PC-3 (cell line): Measurements from ENCODE around the gene HBE1. TPM values are rescaled to one million over a fixed set of nuclear protein-coding genes. Genes with fewer than 3 reads are reported as not detected.

Experiments used
- ATAC-seq: fragments of 200-7000 bp; cut with Tn5 transposase; 2 replicates; pipeline ENCODE4 v1.9.1; 2020; ENCODE audit warnings: mild to moderate bottlenecking, moderate library complexity
- BruUV-seq: library from RNA; stranded (reverse); fragments of 400-500 nt; replicated peaks from 2 replicates; lab custom pipeline; 2021; lab: Mats Ljungman, UMichigan
- CTCF ChIA-PET: fragments of 300-600 bp; sonication (Branson Sonifier 250); formaldehyde crosslinking; loops from one replicate; lab custom pipeline; 2022; ENCODE audit warnings: antibody characterized with exemption; lab: Charles Lee
- POLR2A ChIA-PET: fragments of 300-600 bp; sonication (Branson Sonifier 250); formaldehyde crosslinking; loops from one replicate; lab custom pipeline; 2022; ENCODE audit warnings: antibody characterized with exemption; ENCODE audit not compliant: unreplicated experiment; lab: Charles Lee
- DNase-seq: peaks from one replicate; pipeline ENCODE4 v3.0.0-alpha.2; 2015
- H2AFZ ChIP-seq: fragments of 300-600 bp; sonication (generic); 2 replicates; pipeline ENCODE4 v1.6.0; 2016; ENCODE audit warnings: antibody characterized with exemption, low read length
- H3F3A ChIP-seq: fragments of 300-600 bp; sonication (generic); one replicate; pipeline ENCODE4 v1.6.0; 2017; ENCODE audit warnings: antibody characterized with exemption, low read length, control low read depth, mild to moderate bottlenecking; ENCODE audit not compliant: unreplicated experiment
- H3K27ac ChIP-seq: fragments of 300-600 bp; sonication (generic); 2 replicates; pipeline ENCODE4 v1.5.1; 2016; ENCODE audit warnings: mild to moderate bottlenecking, low read length
- H3K27me3 ChIP-seq: fragments of 300-600 bp; sonication (generic); 2 replicates; pipeline ENCODE4 v1.6.1; 2016; ENCODE audit warnings: low read length, mixed read lengths
- H3K36me3 ChIP-seq: fragments of 300-600 bp; sonication (generic); 2 replicates; pipeline ENCODE4 v1.6.1; 2016; ENCODE audit warnings: low read depth, mixed run types, low read length, mixed read lengths
- H3K4me1 ChIP-seq: fragments of 300-600 bp; sonication (generic); 2 replicates; pipeline ENCODE4 v1.5.1; 2016; ENCODE audit warnings: low read length; ENCODE audit not compliant: insufficient read depth
- H3K4me2 ChIP-seq: fragments of 300-600 bp; sonication (generic); 2 replicates; pipeline ENCODE4 v1.6.0; 2016; ENCODE audit warnings: low read length
- H3K4me3 ChIP-seq: fragments of 300-600 bp; sonication (generic); 2 replicates; pipeline ENCODE4 v1.5.1; 2016; ENCODE audit warnings: mild to moderate bottlenecking, low read length, mixed read lengths
- H3K79me2 ChIP-seq: fragments of 300-600 bp; sonication (generic); 2 replicates; pipeline ENCODE4 v1.6.1; 2017; ENCODE audit warnings: low read length, mixed read lengths
- H3K9ac ChIP-seq: fragments of 300-600 bp; sonication (generic); 2 replicates; pipeline ENCODE4 v1.6.0; 2016; ENCODE audit warnings: mild to moderate bottlenecking, low read length
- H3K9me2 ChIP-seq: fragments of 300-600 bp; sonication (generic); replicated peaks from 2 replicates; pipeline ENCODE4 v1.6.1; 2016; ENCODE audit warnings: mixed run types, low read length, mixed read lengths
- H3K9me3 ChIP-seq: fragments of 300-600 bp; sonication (generic); 2 replicates; pipeline ENCODE4 v1.6.1; 2016; ENCODE audit warnings: low read length, mixed read lengths
- H4K20me1 ChIP-seq: fragments of 300-600 bp; sonication (generic); 2 replicates; pipeline ENCODE4 v1.6.1; 2016; ENCODE audit warnings: low read length, mixed read lengths
- EZH2 ChIP-seq: fragments of 300-600 bp; sonication (generic); IDR thresholded peaks from one replicate; pipeline ENCODE4 v1.6.1; 2017; ENCODE audit warnings: antibody characterized with exemption, mild to moderate bottlenecking, low read length; ENCODE audit not compliant: unreplicated experiment
- EZH2phosphoT487 ChIP-seq: fragments of 300-600 bp; sonication (generic); IDR thresholded peaks from 2 replicates; pipeline ENCODE4 v1.6.1; 2018; ENCODE audit warnings: mild to moderate bottlenecking, antibody characterized with exemption, low read length, borderline replicate concordance
- intact Hi-C: fragments of 100-400 bp; cut with micrococcal nuclease; formaldehyde crosslinking; loops from 2 replicates; pipeline ENCODE4 v1.9.0; 2023
- total RNA-seq: library from RNA; depleted of rRNA; stranded (reverse); fragments of >200 nt; gene quantifications from 2 replicates; pipeline ENCODE4 v1.2.3, GENCODE V29; 2014
- TF ChIP-seq, protein P1 (sequence below): fragments of 300-600 bp; sonication (generic); conservative IDR thresholded peaks from 2 replicates; pipeline ENCODE4 v1.5.1; 2017; ENCODE audit warnings: antibody characterized with exemption, low read depth, mild to moderate bottlenecking, low read length

HBE1 gene
- total RNA-seq, 1 experiment from 2014 or later, result 0.62 TPM

DNA sequence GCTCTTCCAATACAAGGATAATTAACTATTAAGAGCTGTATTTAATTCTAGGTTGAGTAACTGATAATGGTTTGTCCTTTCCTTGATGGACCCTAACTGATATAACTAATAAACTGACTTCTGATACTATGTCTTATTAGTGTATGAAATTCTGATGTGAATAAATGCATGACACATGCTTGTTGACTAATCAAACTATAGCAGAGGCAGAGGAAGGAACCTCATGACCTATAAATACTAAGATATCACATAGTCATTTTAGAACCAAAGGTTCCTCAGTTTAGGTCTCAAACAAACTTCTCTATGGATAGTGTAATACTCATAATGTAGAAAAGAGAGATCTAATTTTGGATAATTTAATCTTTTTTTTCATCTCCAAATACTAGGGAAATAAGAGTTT, 30.7 kb downstream of the HBE1 start:
- Histone ChIP-seq H3K4me3 (no peak overlapping the region), H3K79me2 (no peaks in the 10 kb centered on the region), H3K4me2 (no peak overlapping the region), H2AFZ (no peak overlapping the region), H3K9me2 (no peaks in the 10 kb centered on the region), H3K4me1 (no peaks in the 10 kb centered on the region), H4K20me1 (no peaks in the 10 kb centered on the region), H3K9ac (no peak overlapping the region), H3K9me3 (no peaks in the 10 kb centered on the region), H3K27ac (no peak overlapping the region), H3K27me3 (no peaks in the 10 kb centered on the region), H3F3A (no peaks in the 10 kb centered on the region), H3K36me3 (no peaks in the 10 kb centered on the region)
- DNase-seq, result no peak
- CTCF ChIA-PET, result no interaction called here
- intact Hi-C loops, result no loop called here
- no peak for ATAC-seq
- POLR2A ChIA-PET, result no interaction called here
- no TSS peak for BruUV-seq
- TF ChIP-seq, protein P1, sequence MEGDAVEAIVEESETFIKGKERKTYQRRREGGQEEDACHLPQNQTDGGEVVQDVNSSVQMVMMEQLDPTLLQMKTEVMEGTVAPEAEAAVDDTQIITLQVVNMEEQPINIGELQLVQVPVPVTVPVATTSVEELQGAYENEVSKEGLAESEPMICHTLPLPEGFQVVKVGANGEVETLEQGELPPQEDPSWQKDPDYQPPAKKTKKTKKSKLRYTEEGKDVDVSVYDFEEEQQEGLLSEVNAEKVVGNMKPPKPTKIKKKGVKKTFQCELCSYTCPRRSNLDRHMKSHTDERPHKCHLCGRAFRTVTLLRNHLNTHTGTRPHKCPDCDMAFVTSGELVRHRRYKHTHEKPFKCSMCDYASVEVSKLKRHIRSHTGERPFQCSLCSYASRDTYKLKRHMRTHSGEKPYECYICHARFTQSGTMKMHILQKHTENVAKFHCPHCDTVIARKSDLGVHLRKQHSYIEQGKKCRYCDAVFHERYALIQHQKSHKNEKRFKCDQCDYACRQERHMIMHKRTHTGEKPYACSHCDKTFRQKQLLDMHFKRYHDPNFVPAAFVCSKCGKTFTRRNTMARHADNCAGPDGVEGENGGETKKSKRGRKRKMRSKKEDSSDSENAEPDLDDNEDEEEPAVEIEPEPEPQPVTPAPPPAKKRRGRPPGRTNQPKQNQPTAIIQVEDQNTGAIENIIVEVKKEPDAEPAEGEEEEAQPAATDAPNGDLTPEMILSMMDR, result no peak

DNA sequence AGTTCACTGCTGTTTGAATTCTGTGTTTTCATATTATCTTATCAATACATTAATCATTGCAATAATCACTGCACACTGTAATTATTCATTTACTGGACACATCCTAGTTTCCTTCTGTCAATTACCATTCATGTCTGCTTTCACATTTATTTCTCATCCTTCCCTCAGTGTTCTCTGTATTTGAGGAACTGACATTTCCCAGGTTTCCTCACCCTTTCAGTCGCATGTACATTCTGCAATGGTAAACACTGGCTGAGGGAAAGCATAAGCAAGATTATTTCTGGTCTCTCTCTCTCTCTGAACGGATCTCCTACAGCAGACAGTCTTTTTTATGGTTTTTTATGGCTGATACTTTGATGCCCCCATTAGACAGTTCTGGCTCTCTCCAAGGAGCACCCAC, 31.3 kb downstream of the HBE1 start:
- H3K4me2 ChIP-seq, result no peak overlapping the region
- H3F3A ChIP-seq, result no peaks in the 10 kb centered on the region
- ATAC-seq (no peak), DNase-seq (no peak)
- H3K9me3 ChIP-seq, result no peaks in the 10 kb centered on the region
- ChIA-PET CTCF (no interaction called here), POLR2A (no interaction called here)
- no peaks in the 10 kb centered on the region for H3K27me3 ChIP-seq
- no peak overlapping the region for H2AFZ ChIP-seq
- TF ChIP-seq EZH2 (no peak), EZH2phosphoT487 (no peak)
- TF ChIP-seq, protein P1, result no peak
- no TSS peak for BruUV-seq
- no peaks in the 10 kb centered on the region for H4K20me1 ChIP-seq
- no peaks in the 10 kb centered on the region for H3K79me2 ChIP-seq
- no peak overlapping the region for H3K27ac ChIP-seq
- H3K4me3 ChIP-seq, result no peak overlapping the region
- H3K9me2 ChIP-seq, result no peaks in the 10 kb centered on the region
- H3K9ac ChIP-seq, result no peak overlapping the region
- no peaks in the 10 kb centered on the region for H3K4me1 ChIP-seq
- H3K36me3 ChIP-seq, result no peaks in the 10 kb centered on the region
- intact Hi-C loops, result no loop called here

DNA sequence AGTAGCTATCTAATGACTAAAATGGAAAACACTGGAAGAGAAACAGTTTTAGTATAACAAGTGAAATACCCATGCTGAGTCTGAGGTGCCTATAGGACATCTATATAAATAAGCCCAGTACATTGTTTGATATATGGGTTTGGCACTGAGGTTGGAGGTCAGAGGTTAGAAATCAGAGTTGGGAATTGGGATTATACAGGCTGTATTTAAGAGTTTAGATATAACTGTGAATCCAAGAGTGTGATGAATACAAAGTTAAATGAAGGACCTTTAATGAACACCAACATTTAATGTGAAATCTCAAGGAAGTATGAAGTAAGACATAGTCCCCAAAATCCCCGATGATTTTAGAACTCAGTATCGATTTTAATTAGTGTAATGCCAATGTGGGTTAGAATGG, 32.3 kb downstream of the HBE1 start:
- H3K4me2 ChIP-seq, result no peak overlapping the region
- no peak overlapping the region for H3K4me3 ChIP-seq
- H3K79me2 ChIP-seq, result no peaks in the 10 kb centered on the region
- TF ChIP-seq, protein P1, result no peak
- TF ChIP-seq EZH2phosphoT487, result no peak
- TF ChIP-seq EZH2, result no peak
- no peak overlapping the region for H3K9ac ChIP-seq
- H3K9me3 ChIP-seq, result no peaks in the 10 kb centered on the region
- H2AFZ ChIP-seq, result no peak overlapping the region
- no peak for DNase-seq
- H3K27ac ChIP-seq, result no peak overlapping the region
- no TSS peak for BruUV-seq
- H3K9me2 ChIP-seq, result no peaks in the 10 kb centered on the region
- no peaks in the 10 kb centered on the region for H3K4me1 ChIP-seq
- ChIA-PET POLR2A (no interaction called here), CTCF (interaction anchor here (0.6 kb wide), 1 partner anchor 39 kb away, joined by 3 read pairs; no protein-coding TSS in a partner anchor)
- intact Hi-C loops, result no loop called here
- H4K20me1 ChIP-seq, result no peaks in the 10 kb centered on the region
- H3K27me3 ChIP-seq, result no peaks in the 10 kb centered on the region
- H3F3A ChIP-seq, result no peaks in the 10 kb centered on the region
- H3K36me3 ChIP-seq, result no peaks in the 10 kb centered on the region
- ATAC-seq, result no peak
